ENCODE measurements around the gene TECTB.

DNA sequence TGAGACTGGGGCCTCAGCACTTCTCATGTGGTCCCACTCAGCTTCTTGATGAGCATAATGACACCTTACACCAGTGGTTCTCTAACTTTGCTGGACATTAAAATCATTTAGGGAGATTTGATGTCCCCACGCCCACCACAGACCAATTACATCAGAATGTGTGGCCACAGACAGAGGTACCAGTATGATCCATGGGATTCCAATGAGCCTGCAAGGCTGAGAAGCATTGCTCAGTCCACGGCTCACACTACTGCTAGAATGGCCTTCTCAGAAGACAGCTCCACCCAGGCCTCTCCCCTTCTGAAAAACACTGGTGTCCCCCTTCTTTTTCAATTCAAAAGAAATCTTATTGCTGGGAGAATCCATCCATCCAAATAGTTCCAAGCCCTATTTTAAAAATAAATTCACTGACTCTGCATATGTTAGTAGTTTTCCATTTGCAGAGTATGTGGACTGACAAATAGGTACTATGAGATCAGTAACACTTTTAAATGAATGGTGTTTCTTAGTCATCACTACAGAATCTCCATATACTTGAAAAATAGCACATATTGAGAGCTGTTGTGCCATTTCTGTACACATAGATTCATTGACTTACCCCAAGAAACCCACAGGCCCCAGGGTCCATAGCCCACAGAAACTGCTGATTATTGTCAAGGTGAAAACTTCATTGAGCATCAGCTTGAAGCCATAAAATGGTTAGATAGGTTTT is 34.5 kb upstream of the TECTB start:
- TF ChIP-seq CTCF (IDR thresholded peaks at IDR 0.05; ENCODE audit: insufficient read depth, low read length, poor library complexity, severe bottlenecking) (no peak), EZH2phosphoT487 (conservative IDR thresholded peaks at IDR 0.05; ENCODE audit: low read length) (no peak)

All from SU-DHL-6 (cell line).